HG02852 (cell line): ENCODE data around the gene PCDHA6.
"Not testable (repeated sequence)": the region's sequence is repeated elsewhere in the genome, so short reads cannot be mapped to it uniquely, and the experiment has no call there.

ENCODE experiments used
- ATAC-seq: cut with Tn5 transposase; IDR thresholded peaks from one replicate; pipeline ENCODE4 v1.9.1; 2021; ENCODE audit warnings: mild to moderate bottlenecking, moderate library complexity; ENCODE audit not compliant: unreplicated experiment

Gene PCDHA6

DNA sequence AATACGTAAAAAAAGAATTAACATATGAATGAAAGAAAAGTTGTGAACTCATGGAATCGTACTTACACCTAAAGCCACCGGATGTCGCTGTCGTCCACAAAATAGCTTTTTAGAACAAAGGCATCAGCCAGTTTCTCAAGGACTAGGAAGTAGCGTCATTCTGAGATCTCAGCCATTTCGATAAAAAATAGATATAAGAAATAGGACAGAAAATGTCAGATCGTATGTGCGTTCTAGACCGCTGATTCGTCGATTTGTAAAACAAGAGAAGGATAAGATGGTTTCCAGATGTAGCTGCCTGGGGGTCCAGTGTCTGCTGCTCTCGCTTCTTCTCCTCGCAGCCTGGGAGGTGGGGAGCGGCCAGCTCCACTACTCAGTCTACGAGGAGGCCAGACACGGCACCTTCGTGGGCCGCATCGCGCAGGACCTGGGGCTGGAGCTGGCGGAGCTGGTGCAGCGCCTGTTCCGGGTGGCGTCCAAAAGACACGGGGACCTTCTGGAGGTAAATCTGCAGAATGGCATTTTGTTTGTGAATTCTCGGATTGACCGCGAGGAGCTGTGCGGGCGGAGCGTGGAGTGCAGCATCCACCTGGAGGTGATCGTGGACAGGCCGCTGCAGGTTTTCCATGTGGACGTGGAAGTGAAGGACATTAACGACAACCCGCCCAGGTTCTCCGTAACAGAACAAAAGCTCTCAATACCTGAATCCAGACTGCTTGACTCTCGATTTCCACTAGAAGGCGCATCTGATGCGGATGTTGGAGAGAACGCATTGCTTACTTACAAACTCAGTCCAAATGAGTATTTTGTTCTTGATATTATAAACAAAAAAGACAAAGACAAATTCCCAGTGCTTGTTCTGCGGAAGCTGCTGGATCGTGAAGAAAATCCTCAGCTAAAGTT lies 28.3 kb downstream of the PCDHA6 start, which contains the start of gene PCDHA10:
PCDHA10 (plus strand) TSS at position 126 of the 903 bp plus-strand sequence; CDS start at position 278, 152 bp downstream.
- ATAC-seq = no peak

DNA sequence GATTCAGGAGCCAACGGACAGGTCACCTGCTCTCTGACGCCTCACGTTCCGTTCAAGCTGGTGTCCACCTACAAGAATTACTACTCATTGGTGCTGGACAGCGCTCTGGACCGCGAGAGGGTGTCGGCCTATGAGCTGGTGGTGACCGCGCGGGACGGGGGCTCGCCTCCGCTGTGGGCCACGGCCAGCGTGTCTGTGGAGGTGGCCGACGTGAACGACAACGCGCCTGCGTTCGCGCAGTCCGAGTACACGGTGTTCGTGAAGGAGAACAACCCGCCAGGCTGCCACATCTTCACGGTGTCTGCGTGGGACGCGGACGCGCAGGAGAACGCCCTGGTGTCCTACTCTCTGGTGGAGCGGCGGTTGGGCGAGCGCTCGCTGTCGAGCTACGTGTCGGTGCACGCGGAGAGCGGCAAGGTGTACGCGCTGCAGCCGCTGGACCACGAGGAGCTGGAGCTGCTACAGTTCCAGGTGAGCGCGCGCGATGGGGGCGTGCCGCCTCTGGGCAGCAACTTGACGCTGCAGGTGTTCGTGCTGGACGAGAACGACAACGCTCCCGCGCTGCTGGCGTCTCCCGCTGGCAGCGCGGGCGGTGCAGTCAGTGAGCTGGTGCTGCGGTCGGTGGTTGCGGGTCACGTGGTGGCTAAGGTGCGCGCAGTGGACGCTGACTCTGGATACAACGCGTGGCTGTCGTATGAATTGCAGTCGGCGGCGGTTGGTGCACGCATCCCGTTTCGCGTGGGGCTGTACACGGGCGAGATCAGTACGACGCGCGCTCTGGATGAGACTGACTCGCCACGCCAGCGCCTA lies 29.6 kb downstream of the PCDHA6 start:
- no peak for ATAC-seq

DNA sequence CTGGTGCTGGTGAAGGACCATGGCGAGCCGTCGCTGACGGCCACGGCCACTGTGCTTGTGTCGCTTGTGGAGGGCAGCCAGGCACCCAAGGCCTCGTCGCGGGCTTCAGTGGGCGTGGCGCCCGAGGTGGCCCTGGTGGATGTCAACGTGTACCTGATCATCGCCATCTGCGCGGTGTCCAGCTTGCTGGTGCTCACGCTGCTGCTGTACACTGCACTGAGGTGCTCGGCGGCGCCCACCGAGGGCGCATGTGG lies 30.2 kb downstream of the PCDHA6 start:
- ATAC-seq = no peak

DNA sequence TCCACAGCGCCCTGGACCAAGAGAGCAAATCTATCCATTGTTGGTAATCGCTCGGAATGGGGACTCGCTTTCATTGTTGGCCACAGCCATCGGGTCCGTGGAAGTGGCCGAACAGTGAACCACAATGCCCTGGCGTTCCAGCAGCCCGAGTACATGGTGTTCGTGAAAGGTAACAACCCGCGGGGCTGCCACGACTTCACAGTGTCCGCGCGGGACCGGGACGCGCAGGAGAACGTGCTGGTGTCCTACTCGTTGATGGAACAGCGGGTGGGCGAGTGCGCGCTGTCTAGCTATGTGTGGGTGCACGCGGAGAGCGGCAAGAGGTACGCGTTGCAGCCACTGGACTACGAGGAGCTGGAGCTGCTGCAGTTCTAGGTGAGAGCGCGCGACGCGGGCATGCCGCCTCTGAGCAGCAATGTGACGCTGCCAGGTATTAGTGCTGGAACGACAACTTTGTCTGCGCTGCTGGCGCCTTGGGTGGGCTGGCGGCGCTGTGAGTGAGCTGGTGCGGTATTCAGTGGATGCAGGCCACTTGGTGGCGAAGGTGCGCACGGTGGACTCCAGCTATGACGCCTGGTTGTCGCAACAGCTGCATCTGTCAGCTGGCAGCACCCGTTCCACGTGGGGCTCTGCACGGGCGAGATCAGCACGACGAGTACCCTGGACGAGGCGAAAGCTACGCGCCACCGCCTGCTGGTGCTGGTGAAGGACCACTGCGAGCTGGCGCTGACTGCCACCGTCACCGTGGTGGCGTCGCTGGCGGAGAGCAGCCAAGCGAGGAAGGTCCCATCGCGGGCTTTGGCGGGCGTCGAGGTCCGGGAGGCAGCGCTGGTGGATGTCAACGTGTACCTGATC lies 34.9 kb downstream of the PCDHA6 start:
- ATAC-seq = no peak

DNA sequence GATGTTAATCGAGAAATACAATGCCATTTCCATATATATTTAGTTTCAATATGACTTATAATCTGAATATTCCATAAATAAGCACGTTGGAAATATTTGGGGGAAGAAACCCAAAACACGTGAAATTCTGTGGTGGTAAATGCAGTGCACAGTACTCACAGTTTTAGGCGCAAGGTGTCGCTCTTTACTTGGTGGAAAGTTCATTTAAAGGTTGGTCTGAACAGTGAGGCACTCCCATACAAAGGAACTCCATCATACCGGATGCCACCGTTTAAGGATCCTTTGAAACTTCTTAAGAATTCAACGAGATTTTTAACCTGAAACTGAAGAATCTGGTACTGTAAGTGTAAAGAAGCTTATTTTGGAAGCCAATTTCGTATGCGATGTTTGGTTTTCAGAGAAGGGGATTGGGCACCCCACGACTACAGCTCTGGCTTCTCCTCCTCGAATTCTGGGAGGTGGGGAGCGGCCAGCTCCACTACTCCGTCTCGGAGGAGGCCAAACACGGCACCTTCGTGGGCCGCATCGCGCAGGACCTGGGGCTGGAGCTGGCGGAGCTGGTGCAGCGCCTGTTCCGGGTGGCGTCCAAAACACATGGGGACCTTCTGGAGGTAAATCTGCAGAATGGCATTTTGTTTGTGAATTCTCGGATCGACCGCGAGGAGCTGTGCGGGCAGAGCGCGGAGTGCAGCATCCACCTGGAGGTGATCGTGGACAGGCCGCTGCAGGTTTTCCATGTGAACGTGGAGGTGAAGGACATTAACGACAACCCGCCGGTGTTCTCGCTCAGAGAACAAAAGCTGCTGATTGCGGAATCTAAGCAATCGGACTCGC lies 41.2 kb downstream of the PCDHA6 start, which contains the start of gene PCDHA11:
PCDHA11 (plus strand) TSS at position 237 of the 834 bp plus-strand sequence; CDS start at position 384, 147 bp downstream.
- ATAC-seq = no peak

DNA sequence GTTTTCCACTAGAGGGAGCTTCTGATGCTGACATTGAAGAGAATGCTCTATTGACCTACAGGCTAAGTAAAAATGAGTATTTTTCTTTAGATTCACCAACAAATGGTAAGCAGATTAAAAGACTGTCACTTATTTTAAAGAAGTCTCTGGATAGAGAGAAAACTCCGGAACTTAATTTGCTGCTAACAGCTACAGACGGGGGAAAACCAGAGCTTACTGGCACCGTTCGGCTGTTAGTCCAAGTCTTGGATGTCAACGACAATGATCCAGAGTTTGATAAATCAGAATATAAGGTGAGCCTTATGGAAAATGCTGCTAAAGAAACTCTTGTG lies 41.8 kb downstream of the PCDHA6 start:
- no peak for ATAC-seq

DNA sequence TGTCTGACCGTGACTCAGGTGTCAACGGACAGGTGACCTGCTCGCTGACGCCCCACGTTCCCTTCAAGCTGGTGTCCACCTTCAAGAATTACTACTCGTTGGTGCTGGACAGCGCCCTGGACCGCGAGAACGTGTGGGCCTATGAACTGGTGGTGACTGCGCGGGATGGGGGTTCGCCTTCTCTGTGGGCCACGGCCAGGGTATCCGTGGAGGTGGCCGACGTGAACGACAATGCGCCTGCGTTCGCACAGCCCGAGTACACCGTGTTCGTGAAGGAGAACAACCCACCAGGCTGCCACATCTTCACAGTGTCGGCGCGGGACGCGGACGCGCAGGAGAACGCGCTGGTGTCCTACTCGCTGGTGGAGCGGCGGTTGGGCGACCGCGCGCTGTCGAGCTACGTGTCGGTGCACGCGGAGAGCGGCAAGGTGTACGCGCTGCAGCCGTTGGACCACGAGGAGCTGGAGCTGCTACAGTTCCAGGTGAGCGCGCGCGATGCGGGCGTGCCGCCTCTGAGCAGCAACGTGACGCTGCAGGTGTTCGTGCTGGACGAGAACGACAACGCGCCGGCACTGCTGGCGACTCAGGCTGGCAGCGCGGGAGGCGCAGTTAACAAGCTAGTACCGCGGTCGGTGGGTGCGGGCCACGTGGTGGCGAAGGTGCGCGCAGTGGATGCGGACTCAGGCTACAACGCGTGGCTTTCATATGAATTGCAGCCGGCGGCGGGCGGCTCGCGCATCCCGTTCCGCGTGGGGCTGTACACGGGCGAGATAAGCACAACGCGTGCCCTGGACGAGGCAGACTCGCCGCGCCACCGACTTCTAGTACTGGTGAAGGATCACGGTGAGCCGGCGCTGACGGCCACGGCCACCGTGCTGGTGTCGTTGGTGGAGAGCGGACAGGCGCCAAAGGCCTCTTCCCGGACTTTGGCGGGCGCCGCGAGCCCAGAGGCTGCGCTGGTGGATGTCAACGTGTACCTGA lies 42.8 kb downstream of the PCDHA6 start:
- no peak for ATAC-seq

DNA sequence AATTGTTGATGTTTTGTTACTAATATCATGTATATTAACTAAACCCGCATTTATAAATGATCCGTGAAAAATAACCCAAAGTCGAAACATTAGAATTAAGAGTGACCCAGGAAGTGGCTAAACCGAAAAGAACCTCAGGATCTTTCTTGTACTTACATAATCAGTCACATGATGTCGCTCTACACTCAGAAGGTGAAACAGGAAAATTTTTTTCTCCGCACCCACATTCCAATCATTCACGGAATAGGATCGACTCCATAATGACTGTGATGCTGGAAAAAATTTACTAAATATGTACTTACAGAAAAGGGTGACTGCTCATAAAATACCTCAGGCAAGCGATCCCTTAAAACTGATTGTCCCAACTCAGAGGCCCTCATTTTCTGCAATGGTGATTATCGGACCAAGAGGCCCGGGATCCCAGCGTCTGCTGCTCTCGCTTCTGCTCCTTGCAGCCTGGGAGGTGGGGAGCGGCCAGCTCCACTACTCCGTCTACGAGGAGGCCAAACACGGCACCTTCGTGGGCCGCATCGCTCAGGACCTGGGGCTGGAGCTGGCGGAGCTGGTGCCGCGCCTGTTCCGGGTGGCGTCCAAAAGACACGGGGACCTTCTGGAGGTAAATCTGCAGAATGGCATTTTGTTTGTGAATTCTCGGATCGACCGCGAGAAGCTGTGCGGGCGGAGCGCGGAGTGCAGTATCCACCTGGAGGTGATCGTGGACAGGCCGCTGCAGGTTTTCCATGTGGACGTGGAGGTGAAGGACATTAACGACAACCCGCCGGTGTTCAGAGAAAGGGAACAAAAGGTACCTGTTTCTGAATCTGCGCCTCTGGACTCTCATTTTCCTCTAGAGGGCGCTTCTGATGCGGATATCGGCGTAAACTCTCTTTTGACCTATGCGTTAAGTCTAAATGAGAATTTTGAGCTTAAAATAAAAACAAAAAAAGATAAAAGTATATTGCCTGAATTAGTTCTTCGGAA lies 47.6 kb downstream of the PCDHA6 start, which contains the start of gene PCDHA12:
PCDHA12 (plus strand) TSS at position 224 of the 981 bp plus-strand sequence; CDS start at position 389, 165 bp downstream.
- ATAC-seq = no peak

DNA sequence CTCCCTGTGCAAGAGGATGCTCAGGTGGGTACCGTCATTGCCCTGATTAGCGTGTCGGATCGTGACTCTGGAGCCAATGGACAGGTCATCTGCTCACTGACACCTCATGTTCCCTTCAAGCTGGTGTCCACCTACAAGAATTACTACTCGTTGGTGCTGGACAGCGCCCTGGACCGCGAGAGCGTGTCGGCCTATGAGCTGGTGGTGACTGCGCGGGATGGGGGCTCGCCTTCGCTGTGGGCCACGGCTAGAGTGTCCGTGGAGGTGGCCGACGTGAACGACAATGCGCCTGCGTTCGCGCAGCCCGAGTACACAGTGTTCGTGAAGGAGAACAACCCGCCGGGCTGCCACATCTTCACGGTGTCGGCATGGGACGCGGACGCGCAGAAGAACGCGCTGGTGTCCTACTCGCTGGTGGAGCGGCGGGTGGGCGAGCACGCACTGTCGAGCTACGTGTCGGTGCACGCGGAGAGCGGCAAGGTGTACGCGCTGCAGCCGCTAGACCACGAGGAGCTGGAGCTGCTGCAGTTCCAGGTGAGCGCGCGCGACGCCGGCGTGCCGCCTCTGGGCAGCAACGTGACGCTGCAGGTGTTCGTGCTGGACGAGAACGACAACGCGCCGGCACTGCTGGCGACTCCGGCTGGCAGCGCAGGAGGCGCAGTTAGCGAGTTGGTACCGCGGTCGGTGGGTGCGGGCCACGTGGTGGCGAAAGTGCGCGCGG lies 48.9 kb downstream of the PCDHA6 start:
- ATAC-seq = not testable (repeated sequence)

DNA sequence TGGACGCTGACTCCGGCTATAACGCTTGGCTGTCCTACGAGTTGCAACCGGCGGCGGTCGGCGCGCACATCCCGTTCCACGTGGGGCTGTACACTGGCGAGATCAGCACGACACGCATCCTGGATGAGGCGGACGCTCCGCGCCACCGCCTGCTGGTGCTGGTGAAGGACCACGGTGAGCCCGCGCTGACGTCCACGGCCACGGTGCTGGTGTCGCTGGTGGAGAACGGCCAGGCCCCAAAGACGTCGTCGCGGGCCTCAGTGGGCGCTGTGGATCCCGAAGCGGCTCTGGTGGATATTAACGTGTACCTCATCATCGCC lies 49.5 kb downstream of the PCDHA6 start:
- ATAC-seq = no peak
